Inflammatory macrophage treated with lipopolysaccharide for 1 hour (primary cell): ENCODE data around the gene NT5DC1.
A peak's percentile ranks its signal among the peaks of the same experiment; 100 is the strongest.

Experiments
- DNase-seq, 2 donors: peaks; one replicate each; pipeline ENCODE4 v3.0.0-alpha.2; 2020 to 2022

Gene NT5DC1

GRCh38 chr6:116100419-116101301 is at the start of gene NT5DC1:
Gene NT5DC1, plus strand, starts transcription at chr6:116100853. Its CDS starts 78 bp downstream, at chr6:116100931.
- DNase-seq = peak; percentile 54 to 64

- no peak for DNase-seq
Observed at GRCh38 chr6:116051244-116051643, 49.4 kb upstream of the NT5DC1 start.

GRCh38 chr6:116055513-116055912 is 45.1 kb upstream of the NT5DC1 start:
- no peak for DNase-seq

- no peak for DNase-seq
Observed at GRCh38 chr6:116057766-116058165, 42.9 kb upstream of the NT5DC1 start.

- DNase-seq = peak; percentile 3 to 17
Observed at GRCh38 chr6:116059713-116060571, 40.7 kb upstream of the NT5DC1 start.

GRCh38 chr6:116060572-116061283 is 39.9 kb upstream of the NT5DC1 start, which contains the start of gene FRK:
Gene FRK, minus strand, starts transcription at chr6:116060891. Its CDS starts 580 bp downstream, at chr6:116060311.
- no peak for DNase-seq

GRCh38 chr6:116062496-116062895 is 38.2 kb upstream of the NT5DC1 start:
- no peak for DNase-seq

- no peak for DNase-seq
Observed at GRCh38 chr6:116064666-116065065, 36.0 kb upstream of the NT5DC1 start.

- DNase-seq = no peak
Observed at GRCh38 chr6:116066789-116067188, 33.9 kb upstream of the NT5DC1 start.

- no peak for DNase-seq
Observed at GRCh38 chr6:116070101-116070500, 30.6 kb upstream of the NT5DC1 start.

GRCh38 chr6:116070616-116071389 is 29.9 kb upstream of the NT5DC1 start:
- no peak for DNase-seq

- no peak for DNase-seq
Observed at GRCh38 chr6:116072368-116072767, 28.3 kb upstream of the NT5DC1 start.

GRCh38 chr6:116073765-116074440 is 26.8 kb upstream of the NT5DC1 start:
- no peak for DNase-seq

- no peak for DNase-seq
Observed at GRCh38 chr6:116074732-116075390, 25.8 kb upstream of the NT5DC1 start.

GRCh38 chr6:116078522-116078921 is 22.1 kb upstream of the NT5DC1 start:
- no peak for DNase-seq

GRCh38 chr6:116078945-116079344 is 21.7 kb upstream of the NT5DC1 start:
- DNase-seq = no peak

GRCh38 chr6:116083052-116083451 is 17.6 kb upstream of the NT5DC1 start:
- no peak for DNase-seq

- DNase-seq = no peak
Observed at GRCh38 chr6:116084284-116084683, 16.4 kb upstream of the NT5DC1 start.

GRCh38 chr6:116087437-116088027 is 13.1 kb upstream of the NT5DC1 start:
- DNase-seq = no peak

GRCh38 chr6:116088946-116089345 is 11.7 kb upstream of the NT5DC1 start:
- DNase-seq = no peak

- DNase-seq = no peak
Observed at GRCh38 chr6:116090251-116090650, 10.4 kb upstream of the NT5DC1 start.
